Measurements from ENCODE around the gene EML4.

GRCh38 chr2:42367835-42368234 lies 198.7 kb downstream of the EML4 start:
- no peak for TF ChIP-seq CTCF (conservative IDR thresholded peaks at IDR 0.05; ENCODE audit: low read length)
- TF ChIP-seq EZH2phosphoT487 (IDR thresholded peaks at IDR 0.05; ENCODE audit: borderline replicate concordance), result no peak
